Ishikawa (cell line): Measurements from ENCODE around the gene OR52D1.

Source experiments
- CEBPB ChIP-seq: IDR thresholded peaks from 2 replicates; pipeline ENCODE4 v1.6.1; 2012
- CREB1 ChIP-seq: IDR thresholded peaks from 2 replicates; pipeline ENCODE4 v1.6.1; 2012; ENCODE audit warnings: low read depth
- EGR1 ChIP-seq: IDR thresholded peaks from 2 replicates; pipeline ENCODE4 v1.6.1; 2012
- EP300 ChIP-seq: IDR thresholded peaks from 2 replicates; pipeline ENCODE4 v1.6.1; 2012; ENCODE audit warnings: borderline replicate concordance
- FOXM1 ChIP-seq: IDR thresholded peaks from 2 replicates; pipeline ENCODE4 v1.6.1; 2012; ENCODE audit warnings: low read depth, borderline replicate concordance
- RAD21 ChIP-seq: IDR thresholded peaks from 2 replicates; pipeline ENCODE4 v1.6.1; 2012; ENCODE audit warnings: low read depth
- TAF1 ChIP-seq: IDR thresholded peaks from 2 replicates; pipeline ENCODE4 v1.6.1; 2012; ENCODE audit warnings: low read depth, mild to moderate bottlenecking
- TCF12 ChIP-seq: IDR thresholded peaks from 2 replicates; pipeline ENCODE4 v1.6.1; 2012; ENCODE audit warnings: low read depth
- ZBTB7A ChIP-seq: IDR thresholded peaks from 2 replicates; pipeline ENCODE4 v1.6.1; 2012; ENCODE audit warnings: low read depth
- TF ChIP-seq, protein P1 (sequence below): IDR thresholded peaks from 2 replicates; pipeline ENCODE4 v1.6.1; 2012
- TF ChIP-seq, protein P2 (sequence below): IDR thresholded peaks from 2 replicates; pipeline ENCODE4 v1.6.1; 2012; ENCODE audit warnings: low read depth, mild to moderate bottlenecking
- TF ChIP-seq, protein P3 (sequence below): IDR thresholded peaks from 2 replicates; pipeline ENCODE4 v1.6.1; 2012

DNA sequence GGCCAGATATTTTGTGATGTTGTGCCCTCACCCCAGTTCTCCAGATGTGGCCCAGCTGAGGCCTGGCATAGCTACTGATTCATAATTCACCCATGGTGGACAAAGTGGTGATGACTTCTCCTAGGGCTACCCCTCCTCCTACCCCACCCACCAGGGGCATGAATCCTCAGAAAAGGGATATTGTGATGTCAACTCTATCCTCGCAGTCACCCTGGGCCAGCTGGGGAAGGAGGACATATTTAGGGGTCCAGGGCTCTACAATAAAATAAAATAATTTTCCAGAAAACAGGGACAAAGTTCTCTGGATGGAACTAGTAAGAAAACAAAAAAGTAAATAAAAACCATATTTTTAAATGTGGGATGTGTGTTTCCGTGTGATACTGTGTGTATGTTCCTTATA is 28.1 kb downstream of the OR52D1 start, which contains the start of gene UBQLNL:
- TF ChIP-seq, protein P1, sequence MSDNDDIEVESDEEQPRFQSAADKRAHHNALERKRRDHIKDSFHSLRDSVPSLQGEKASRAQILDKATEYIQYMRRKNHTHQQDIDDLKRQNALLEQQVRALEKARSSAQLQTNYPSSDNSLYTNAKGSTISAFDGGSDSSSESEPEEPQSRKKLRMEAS, result no peak
- TF ChIP-seq, protein P2, sequence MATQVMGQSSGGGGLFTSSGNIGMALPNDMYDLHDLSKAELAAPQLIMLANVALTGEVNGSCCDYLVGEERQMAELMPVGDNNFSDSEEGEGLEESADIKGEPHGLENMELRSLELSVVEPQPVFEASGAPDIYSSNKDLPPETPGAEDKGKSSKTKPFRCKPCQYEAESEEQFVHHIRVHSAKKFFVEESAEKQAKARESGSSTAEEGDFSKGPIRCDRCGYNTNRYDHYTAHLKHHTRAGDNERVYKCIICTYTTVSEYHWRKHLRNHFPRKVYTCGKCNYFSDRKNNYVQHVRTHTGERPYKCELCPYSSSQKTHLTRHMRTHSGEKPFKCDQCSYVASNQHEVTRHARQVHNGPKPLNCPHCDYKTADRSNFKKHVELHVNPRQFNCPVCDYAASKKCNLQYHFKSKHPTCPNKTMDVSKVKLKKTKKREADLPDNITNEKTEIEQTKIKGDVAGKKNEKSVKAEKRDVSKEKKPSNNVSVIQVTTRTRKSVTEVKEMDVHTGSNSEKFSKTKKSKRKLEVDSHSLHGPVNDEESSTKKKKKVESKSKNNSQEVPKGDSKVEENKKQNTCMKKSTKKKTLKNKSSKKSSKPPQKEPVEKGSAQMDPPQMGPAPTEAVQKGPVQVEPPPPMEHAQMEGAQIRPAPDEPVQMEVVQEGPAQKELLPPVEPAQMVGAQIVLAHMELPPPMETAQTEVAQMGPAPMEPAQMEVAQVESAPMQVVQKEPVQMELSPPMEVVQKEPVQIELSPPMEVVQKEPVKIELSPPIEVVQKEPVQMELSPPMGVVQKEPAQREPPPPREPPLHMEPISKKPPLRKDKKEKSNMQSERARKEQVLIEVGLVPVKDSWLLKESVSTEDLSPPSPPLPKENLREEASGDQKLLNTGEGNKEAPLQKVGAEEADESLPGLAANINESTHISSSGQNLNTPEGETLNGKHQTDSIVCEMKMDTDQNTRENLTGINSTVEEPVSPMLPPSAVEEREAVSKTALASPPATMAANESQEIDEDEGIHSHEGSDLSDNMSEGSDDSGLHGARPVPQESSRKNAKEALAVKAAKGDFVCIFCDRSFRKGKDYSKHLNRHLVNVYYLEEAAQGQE, result no peak
- TF ChIP-seq ZBTB7A (no peak), TAF1 (no peak), EP300 (no peak), RAD21 (no peak), EGR1 (no peak), CEBPB (no peak), CREB1 (no peak), FOXM1 (no peak), TCF12 (no peak)
- TF ChIP-seq, protein P3, sequence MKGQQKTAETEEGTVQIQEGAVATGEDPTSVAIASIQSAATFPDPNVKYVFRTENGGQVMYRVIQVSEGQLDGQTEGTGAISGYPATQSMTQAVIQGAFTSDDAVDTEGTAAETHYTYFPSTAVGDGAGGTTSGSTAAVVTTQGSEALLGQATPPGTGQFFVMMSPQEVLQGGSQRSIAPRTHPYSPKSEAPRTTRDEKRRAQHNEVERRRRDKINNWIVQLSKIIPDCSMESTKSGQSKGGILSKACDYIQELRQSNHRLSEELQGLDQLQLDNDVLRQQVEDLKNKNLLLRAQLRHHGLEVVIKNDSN, result no peak
